NCI-H2196 treated with DMSO at 0.1 percent for 48 hours (cell line): ENCODE data around the gene SAMD8.

Experiments
- DNase-seq: peaks from one replicate; lab custom pipeline; 2025; ENCODE audit not compliant: unreplicated experiment; lab: John Stamatoyannopoulos, UW

The SAMD8 gene

DNA sequence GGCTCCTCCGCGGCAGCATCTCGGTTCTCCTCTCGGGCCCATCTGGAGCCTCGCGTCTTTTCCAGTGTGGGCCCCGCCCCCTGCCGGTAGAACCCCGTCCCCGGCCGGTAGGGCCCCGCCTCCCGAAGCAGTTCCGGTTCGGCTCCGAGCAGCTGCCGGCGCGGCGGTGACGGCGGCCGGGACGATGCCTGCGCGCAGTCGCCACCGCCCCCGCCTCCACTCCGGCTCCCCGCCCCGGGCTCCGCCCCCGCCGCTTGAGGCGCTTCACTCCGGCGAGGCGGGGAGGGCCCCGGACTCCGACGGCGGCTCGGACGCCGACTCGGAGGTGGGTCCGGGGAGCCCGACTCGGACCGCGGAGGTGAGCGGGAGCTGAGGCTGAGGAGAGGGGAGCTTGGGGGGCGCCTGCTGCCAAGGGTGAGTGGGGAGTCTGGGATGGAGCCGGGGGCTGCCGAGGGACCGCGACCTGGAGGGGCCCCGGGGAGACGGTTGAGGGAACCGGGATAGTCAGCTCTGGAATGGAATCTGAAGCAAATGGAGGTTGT is at the start of gene SAMD8:
SAMD8 (plus strand) TSS at position 292 of the 542 bp plus-strand sequence. CDS start 38,873 bp downstream, outside the sequence.
- DNase-seq, result peak; percentile 95

DNA sequence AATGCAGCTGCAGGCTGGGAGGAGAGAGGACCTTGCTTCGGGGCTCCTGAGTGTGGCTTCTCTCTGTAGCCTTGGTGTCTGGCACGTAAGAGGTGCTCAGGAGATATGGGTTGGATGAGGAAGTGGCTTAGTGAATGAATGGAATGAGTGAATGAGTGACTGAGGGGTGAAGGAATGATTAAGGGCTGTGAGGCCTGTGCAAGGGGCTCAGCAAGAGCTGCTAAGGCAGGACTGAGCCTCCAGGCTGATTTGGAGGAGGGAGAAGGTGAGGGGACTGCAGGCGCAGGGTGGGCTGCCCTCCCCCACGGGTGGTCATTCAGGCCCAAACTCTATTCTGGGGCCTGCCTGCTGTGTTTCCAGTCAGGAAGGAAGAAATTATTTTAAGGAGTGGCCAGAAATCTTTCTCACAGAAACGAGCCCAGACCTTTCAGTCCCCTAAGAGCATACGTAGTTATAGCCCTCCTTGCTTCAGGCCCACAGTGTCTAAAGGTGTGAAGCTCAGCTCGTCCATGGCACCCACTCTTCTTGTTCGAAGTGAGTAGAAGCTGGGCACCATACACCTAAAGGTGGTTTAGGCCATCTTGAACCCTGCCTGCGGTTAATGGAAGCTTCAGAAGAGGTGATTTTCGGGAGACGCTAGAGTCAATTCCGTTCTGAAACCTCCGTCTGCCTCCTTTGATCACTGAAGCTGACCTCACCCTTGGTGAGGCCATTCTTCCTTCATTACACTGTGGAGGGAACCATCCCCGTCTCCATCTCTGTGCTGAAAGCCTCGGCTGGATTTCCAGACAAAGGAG is 49.5 kb upstream of the SAMD8 start:
- DNase-seq, result no peak

DNA sequence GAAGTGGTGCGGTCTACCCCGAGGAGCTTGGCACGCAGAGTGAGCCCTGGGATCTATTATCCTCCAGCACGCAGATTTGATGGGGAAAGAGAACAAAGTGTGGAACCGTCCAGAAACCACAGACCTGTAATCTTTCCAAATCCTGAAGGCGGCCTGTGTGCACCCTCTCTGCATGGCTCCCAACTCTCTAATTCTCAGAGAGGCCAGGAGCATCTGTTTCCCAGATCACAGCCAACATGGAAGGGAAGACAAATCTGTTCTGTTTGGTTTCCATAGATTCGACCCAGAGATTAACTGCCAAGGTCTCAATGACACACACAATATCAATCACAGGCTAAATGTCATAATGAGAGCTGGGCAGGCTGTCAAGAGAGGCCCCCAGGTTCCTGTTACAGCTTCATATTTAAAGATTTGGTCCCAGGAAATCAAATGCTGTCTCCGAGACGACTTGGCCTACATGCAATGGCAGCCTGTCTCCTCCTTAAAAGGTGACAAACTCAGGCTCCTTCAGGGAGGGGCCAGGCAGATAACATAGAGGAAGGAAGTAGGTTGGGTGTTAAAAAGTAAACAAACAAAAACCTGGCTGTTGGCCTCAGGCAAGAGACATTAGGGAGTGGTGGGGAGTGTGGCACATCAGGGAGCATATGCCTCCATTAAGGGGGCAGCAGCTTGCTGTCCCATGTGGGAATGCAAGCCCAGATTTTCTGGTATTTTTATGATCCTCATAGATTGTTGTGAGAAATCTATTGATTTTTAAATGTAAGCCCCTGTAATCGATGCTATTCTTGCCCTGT is 48.8 kb upstream of the SAMD8 start:
- DNase-seq, result no peak

DNA sequence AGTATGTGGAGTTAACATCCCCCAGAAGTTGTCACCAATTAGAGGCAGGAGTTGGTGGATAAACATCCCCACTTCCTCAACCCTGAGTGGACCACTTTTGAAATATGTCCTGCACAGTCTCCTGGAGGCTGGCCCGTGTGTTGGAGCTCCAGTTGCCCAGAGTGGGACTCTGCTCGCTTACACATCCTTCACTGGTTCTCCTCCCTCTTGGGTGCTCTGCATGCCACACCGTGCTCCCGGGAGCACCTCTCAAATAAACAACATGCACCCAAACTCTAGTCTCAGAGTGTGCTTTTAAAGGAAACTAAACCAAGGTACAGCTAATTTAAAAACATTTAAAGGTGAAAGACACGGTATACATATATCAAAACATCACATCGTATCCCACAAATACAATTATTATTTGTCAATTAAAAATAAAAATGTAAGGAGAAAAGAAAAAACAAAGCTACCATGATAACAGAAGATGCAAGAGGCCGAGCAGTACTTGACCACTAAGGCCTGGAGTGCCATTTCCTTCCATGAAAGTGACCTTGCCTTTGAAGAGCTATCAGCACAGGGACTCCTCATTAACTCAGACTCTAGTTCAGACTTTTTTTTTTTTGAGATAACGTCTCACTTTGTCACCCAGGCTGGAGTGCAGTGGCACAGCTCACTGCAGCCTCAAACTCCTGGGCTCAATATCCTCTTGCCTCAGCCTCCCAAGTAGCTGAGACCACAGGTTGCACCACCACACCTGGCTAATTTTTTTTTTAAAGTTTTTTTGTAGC is 47.8 kb upstream of the SAMD8 start:
- no peak for DNase-seq

DNA sequence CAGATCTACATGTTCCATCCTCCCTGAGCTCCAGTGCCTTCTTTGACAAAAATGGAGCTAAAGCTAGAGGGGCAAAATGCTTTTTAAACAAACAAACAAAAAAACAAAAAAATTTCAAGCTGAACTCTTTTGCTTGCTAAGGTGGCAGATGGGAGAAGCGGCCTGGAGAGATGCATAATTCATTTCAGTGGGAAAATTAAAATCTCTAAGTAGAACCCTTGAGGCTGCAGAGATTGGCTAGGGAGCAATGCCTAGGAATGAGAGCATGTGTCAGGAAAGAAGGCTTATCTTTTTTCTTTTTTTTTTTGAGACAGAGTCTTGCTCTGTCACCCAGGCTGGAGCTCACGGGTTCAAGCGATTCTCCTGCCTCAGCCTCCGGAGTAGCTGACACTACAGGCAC is 46.4 kb upstream of the SAMD8 start:
- no peak for DNase-seq

DNA sequence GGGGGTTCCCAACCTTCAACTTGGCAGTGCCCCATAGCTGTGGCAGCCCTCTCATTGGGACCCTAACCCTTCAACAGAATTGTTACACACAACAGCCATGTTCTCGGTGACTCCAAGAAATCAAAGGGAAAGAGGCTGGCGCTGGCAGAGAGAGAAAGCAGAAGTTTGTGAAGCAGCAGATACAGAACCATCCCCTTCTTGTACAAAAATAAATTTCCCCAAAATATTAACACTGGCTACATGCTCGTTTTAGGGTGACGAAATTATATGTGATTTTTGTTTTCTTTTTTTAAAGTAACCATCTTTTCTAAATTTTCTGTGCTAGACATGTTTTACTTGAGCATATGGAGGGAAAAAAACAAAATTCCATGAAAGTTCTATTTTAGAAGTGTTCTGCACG is 45.2 kb upstream of the SAMD8 start:
- DNase-seq, result no peak

DNA sequence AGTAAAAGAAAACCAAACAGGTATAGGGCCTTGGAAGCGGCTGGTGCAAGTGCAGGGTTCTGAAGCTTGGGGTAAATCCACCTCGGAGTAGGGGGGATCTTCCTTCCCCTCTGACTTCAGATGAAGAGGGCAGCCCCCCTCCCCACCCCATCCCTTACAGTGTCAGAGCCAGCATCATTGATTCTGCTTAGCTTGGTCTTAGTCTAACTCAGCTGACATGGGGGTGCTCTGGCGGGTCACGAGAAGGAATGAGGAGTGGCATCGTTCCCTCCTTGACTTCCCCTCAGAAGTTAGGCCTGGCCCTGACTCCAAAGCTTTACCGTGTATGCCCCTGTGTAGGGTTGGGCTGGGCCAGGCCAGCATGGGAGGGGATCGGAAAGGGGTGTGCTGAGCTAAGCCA is 44.2 kb upstream of the SAMD8 start:
- DNase-seq, result no peak

DNA sequence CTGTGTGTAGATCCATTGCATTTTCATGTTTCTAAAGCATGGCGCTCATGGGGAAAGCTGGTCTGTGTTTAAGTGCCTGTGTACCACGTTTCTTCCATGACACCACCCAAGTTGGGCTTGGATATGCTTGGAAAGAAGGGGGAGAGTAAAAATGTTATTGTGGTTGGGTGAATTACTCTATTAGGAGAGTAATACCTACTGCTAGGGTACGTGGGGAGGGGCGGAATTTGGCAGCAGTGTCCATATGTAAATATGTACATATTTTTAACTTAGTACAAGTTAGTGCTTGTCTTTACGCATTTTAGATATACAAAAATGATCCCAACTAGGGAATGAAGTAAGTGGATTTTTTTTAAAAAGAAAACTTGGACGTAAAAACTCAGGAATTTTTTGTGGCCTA is 42.9 kb upstream of the SAMD8 start:
- no peak for DNase-seq

DNA sequence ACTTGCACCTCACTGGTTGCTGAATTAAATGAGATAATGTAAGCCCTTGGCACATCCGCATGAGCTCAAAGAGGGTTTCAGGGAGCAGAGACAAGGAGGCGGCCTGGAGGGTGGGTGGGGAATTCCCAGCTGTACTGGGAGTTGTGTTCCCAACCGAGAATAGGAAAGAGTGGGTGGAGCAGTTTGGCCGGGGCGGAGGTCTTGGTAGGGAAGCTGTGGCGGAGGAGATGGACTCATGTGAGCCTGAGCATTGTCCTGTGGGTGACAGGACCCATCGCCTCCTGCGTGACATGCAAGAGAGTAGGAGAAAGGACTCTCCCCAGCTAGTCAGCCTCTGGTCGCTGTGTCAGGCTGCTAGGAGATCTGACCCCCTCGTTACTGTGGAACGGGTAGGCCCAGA is 41.0 kb upstream of the SAMD8 start:
- no peak for DNase-seq

DNA sequence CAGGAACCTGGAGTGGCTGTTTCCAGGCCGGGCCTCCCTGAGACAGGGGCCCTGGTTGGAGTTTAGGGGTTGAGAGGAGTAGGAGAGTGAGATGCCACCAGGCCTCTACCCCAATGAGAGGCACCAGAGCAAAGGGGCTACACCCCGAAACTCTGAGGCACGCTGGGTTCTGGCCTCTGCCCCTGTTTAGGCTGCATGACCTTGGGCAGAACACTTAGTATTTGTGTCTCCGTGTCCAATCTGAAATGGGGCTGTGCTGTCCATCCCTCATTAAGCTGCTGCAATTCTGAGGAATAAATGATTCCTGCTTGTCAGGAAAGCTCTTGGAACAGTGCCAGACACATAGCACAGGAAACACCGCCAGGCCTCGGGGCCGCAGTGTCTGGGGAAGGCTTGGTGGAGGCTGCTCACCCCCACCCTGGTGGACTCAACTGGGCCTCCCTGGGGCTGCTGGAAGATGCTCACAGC is 40.5 kb upstream of the SAMD8 start:
- no peak for DNase-seq

DNA sequence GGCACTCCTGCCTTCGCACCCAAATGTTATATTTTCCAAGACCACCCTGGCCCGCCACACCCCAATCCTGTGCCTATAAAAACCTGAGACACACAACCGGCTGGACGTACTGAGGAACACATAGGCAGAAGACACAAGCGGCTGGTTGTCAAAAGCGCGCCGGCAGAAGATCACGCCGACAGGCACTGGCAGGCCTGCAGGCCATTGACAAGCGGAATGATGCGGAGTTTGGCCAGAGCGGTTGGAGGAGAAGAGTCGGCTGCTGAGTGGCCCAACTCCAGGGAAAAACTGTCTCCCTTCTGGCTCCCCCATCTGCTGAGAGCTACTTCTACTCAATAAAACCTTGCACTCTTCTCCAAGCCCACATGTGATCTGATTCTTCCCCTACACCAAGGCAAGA is 39.7 kb upstream of the SAMD8 start:
- DNase-seq, result no peak

DNA sequence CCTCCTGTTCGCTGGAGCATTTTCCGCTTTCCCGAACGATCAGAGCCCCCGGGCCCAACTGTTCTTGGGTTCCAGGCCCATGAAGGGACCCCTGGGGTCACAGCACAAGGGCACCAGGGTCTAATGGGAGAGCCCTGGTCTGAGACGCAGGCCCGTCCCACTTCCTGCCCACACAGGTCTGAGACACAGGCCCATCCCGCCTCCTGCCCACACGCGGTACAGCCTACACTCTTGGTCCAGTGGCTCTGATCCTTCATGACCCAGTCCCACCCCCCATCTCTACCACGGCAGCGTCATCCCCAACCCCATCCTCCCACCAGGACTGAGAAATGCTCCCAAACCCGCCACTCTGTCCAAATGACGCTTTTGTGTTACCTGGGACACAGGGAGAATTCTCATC is 38.7 kb upstream of the SAMD8 start:
- DNase-seq, result no peak

DNA sequence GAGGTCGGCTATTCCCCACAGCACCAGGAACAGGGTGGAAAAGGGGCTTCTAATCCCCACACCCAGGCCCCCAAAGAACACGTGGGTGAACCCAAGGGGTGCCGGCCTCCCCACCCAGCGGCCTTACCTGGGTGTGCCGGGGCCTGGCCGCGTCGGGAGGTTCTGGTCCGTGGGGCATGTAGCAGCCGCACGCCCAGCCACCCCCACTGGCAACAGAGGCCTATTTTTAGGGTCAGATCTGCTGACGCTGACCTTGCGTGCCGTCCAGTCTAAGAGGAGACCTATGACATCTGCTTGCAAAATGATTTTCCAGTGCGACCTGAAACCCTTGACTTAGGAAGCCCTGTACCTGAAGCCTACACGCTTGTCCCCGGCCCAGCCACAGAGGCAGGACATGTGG is 38.0 kb upstream of the SAMD8 start:
- no peak for DNase-seq

DNA sequence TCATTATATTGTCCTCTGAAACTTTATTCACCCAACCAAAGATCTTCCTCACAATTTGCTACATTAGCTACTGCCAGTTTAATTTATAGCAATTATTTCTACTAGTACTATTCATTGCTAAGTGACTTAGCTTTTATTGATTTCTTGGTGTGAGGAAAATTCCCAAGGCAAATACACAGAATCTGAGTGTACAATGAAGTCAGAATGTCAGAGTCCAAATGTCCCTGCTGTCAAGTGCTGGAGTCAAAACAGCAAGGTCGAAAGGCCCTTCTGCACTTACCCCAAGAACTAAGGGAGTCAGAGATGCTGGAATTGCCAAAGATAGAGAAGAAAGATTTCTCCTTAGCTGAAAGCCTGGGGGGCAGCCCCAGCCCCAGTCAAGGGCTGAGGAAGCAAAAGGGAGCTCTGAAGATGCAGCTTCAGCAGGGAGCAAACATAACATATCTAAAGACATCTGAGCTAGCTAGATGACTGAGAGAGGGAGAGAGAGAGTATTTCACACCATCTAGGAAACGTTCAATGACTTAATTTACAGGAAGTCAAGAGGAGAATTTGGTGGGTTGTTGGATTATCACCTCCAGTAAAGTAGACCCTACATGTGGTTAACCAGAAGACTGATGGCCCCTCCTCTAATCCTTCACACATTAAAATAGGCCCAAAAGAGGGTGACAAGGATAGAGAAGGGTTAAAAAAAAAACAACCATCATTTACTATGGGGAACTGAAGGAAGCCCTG is 36.6 kb upstream of the SAMD8 start:
- no peak for DNase-seq

DNA sequence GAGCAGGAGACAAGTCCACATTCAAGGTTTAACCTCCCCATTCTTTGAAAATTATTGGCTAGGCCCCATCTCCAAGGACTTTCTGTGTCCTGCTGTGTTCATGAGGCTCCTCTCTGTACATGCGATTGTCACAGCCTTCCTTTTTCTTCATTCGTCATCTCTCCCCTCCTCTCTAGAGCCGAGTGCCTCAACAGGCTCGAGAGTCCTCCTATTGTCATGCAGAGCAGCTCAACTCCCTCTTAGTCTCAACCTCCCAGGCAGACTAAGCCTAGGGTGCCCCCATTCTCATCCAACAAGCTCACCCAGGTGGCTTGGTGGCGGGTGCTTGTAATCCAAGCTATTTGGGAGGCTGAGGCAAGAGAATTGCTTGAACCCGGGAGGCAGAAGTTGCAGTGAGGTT is 35.1 kb upstream of the SAMD8 start:
- DNase-seq, result no peak

DNA sequence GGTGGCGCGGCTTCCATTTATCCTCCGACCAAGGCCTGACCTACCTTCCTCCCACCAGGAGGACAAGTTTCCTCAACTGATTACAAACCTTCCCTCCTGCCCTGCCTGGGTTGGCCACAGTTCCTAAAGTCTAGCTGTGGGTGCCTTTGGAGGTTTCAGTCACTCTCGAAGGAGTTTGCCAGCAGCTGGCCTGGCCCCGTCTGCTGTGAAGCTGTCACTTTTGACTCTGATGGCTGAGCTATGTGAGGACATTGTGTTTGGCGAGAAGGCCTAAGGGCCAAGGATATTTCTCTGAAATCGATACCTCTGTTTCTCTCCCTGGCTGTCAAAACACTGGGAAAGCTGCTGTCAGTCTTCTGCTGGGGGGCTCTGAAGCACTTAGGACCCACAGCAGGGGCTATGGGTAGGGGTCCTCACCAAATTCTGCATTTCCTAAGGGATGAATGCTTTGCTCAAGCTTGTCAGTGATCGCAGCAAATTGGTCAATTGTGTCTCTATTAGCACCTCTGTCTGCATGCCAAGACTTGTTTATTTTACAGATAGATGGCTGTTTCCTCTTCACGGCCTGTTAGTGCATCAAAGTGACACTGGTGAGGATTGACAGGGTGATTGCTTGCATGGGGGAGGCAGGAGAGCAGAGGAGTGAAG is 31.9 kb upstream of the SAMD8 start:
- DNase-seq, result no peak

DNA sequence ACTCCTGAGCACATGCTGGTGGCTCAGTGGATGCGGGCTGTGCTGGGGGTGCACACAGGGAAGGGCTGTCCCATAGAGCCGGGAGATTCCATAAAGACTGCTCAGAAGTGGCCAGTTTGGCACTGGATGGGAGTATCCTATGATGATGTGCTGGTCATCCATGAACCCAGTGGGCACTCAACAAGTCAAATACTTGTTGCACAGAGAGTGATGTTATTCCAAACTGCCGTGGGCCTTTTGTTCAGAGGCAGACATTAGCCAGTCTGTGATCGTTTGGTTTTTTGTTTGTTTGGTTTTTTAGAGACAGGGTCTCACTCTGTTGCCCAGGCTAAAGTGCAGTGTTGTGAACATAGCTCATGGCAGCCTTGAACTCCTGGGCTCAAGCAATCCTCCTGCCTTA is 30.9 kb upstream of the SAMD8 start:
- DNase-seq, result no peak

DNA sequence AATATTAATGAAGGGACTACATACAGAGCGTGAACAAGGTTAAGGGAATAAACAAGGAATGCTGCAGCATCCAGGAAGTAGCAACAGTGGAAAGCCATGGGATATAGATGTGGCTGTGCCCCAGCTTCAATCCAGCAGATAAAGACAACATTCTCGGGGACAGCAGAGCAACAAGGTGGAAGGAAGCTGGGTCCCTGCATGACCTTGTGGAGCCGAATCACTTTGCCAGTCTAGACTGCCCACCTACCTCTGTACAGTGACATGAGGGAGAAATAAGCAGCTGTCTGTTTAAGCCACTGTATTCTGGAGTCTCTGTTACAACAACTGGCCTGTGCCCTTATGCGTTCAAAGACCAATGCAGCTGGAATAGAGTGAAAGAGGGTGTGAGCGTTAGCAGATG is 30.1 kb upstream of the SAMD8 start:
- no peak for DNase-seq

DNA sequence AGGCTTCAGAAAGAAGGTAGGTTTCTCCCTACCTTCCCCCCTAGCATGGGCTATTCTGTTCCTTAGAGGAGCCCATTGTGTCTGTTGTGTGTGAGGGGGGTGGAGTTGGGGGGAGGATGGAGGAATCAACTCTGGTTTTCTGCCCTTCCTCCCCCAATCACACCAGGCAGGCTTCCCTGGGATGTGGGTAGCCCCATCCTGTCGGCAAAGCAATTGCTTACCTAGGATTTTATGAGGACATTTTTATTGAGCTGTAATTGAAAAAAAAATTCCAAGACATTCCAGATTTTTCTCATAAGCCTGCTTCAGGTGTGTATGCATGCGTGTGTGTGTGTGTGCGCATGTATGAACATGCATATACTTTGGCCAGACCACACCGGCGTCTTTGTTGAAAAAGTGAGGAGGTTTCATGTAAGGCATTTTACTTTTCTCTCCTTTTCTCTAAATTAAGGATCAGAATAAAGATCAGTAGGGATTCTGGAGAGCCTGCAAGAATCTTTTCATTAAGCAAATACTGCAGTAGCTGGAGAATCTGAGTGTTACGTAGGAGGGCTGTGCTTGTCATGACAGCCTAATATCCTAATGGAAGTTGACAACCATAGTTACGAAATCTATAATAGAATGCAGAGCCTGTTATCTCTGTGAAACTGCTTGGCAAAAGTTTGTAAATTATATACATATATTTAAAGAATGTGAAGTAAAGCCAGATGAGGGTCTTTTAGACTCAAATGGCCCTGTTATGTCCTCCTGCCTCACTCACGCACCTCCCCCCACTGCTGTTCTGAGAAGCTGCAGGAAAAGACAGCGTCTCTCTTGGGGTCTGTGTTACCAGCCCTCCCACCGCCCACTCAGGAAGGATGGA is 27.3 kb upstream of the SAMD8 start:
- no peak for DNase-seq
